Measurements from ENCODE around the gene PCDHGA1.

The PCDHGA1 gene

DNA sequence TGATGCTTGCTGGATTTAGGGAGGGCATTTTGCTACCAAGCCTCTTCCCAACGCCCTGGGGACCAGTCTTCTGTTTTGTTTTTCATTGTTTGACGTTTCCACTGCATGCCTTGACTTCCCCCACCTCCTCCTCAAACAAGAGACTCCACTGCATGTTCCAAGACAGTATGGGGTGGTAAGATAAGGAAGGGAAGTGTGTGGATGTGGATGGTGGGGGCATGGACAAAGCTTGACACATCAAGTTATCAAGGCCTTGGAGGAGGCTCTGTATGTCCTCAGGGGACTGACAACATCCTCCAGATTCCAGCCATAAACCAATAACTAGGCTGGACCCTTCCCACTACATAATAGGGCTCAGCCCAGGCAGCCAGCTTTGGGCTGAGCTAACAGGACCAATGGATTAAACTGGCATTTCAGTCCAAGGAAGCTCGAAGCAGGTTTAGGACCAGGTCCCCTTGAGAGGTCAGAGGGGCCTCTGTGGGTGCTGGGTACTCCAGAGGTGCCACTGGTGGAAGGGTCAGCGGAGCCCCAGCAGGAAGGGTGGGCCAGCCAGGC lies 181.5 kb downstream of the PCDHGA1 start:
- no peak for DNase-seq

DNA sequence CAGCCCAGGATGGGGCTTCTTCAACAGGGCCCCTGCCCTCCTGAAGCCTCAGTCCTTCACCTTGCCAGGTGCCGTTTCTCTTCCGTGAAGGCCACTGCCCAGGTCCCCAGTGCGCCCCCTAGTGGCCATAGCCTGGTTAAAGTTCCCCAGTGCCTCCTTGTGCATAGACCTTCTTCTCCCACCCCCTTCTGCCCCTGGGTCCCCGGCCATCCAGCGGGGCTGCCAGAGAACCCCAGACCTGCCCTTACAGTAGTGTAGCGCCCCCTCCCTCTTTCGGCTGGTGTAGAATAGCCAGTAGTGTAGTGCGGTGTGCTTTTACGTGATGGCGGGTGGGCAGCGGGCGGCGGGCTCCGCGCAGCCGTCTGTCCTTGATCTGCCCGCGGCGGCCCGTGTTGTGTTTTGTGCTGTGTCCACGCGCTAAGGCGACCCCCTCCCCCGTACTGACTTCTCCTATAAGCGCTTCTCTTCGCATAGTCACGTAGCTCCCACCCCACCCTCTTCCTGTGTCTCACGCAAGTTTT lies 182.1 kb downstream of the PCDHGA1 start:
- DNase-seq, result peak in 42 of 51 donors; percentile 22 to 80 (median 63)

- peak in 17 of 51 donors; percentile 22 to 81 (median 48) for DNase-seq
Observed at GRCh38 chr5:141512911-141513626, 182.8 kb downstream of the PCDHGA1 start.

GRCh38 chr5:141513627-141514329 lies 183.5 kb downstream of the PCDHGA1 start:
- DNase-seq, result peak in 41 of 51 donors; percentile 40 to 93 (median 79)

GRCh38 chr5:141514330-141515133 lies 184.2 kb downstream of the PCDHGA1 start:
- DNase-seq, result peak in 1 of 51 donors; percentile 58

DNA sequence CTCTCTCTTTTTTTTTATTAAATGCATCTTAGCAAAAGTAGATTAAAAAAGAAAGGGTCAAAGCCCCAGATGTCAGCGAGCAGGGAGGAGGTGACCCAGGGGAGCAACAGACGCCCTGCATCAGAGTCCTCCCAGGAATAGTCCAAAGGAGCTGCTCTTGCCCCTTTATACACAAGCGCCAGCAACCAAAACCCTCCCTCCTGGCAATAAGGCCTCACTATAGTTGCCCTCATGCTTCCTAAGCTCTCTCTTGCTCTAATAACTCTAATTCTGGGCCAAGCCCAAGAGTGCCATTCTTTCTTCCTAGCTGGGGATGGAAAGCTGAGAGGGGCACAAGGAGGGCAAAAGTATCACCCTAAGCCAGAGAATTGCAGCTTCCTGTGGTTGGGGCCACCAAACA lies 184.8 kb downstream of the PCDHGA1 start:
- DNase-seq, result no peak

- DNase-seq, result no peak
Observed at GRCh38 chr5:141515946-141516671, 185.8 kb downstream of the PCDHGA1 start.

DNA sequence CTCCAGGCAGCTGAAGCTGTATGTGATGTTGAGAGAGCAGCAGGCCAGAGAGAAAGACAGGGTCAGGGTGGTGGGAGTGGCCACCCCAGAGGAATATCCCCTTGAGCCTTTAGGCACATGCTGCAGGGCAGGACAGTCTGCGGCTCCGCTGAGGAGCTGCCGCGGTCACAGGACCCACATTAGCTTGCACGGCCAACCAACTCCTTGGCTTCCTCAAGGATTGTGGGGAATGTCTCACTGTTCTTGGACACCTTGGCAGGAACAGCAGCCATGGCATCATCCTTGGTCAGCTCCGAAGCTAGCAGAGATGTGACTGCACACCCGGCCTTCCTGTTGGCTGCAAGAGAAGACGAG lies 186.3 kb downstream of the PCDHGA1 start:
- DNase-seq, result peak in 3 of 51 donors; percentile 12 to 37 (median 22)

GRCh38 chr5:141517312-141517711 lies 187.0 kb downstream of the PCDHGA1 start:
- DNase-seq, result no peak

GRCh38 chr5:141517880-141518617 lies 187.7 kb downstream of the PCDHGA1 start:
- no peak for DNase-seq

- DNase-seq, result no peak
Observed at GRCh38 chr5:141518618-141519015, 188.3 kb downstream of the PCDHGA1 start.

DNA sequence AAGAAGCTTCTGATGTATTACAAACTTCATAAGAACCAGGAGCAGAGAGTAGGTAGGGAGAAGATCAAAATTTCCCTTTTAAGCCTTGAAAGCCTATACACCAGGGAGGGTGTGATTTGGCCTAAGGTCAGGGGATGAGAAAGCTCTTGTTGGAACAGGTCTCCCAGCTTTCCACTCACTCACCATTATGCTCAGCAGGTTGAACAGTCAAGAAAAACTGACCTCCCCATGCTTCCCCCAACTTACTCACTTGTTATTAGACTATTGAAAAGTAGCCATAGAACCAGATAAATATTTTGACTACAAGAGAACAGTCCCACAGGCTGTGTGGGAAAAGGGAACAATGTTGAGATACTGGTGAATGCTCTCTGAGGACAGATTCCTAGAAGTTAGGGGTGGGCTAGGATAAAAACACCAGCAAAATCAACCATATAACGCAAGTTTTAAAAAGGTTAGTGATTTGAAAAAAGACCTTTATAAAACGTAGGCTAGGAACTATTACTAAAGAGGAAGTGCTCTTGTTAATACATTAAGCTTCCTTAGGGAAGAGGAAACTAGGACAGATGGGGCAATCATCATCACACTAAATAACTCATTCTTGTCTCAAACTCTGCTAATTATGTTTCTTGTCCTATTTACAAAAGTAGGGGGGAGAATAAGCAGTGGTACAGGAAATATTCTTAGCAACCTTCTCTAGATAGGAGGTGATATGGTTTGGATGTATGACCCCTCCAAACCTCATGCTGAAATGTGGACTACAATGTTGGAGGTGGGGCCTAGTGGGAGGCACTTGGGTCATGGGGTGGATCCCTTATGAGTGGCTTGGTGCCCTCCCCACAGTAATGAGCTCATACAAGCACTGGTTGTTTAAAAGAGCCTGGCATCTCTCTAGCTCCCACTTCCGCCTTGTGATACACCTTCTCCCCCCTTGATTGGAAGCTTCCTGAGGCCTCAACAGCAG lies 189.6 kb downstream of the PCDHGA1 start:
- DNase-seq, result no peak

DNA sequence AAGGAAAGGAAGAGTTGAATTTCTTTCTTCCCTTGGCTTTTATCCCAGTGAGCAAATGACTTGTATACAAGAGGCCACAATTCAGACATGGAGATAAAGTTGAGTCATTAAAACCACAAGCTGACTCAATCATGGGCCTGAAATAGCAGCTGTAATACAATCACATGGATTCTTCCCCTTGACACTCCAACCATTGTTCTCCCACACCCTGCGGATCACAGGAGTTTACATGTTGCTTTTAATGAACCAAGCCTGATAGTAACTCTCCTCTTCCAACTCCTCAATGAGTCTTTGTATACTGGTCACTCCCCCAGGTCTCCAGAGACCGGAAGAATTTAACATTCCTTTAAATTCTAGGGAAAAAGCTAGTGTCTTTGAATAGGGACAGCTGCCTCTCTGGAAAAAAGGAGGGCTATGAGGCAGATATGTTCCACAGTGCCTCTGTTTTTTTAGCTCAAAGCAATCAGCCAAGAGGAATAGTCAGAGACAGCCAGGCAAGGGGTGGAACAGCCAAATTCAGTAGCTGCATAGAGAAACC lies 191.0 kb downstream of the PCDHGA1 start:
- DNase-seq, result peak in 19 of 51 donors; percentile 9 to 85 (median 40)

GRCh38 chr5:141522301-141522700 lies 192.0 kb downstream of the PCDHGA1 start:
- no peak for DNase-seq

- DNase-seq, result no peak
Observed at GRCh38 chr5:141523991-141524390, 193.7 kb downstream of the PCDHGA1 start.

DNA sequence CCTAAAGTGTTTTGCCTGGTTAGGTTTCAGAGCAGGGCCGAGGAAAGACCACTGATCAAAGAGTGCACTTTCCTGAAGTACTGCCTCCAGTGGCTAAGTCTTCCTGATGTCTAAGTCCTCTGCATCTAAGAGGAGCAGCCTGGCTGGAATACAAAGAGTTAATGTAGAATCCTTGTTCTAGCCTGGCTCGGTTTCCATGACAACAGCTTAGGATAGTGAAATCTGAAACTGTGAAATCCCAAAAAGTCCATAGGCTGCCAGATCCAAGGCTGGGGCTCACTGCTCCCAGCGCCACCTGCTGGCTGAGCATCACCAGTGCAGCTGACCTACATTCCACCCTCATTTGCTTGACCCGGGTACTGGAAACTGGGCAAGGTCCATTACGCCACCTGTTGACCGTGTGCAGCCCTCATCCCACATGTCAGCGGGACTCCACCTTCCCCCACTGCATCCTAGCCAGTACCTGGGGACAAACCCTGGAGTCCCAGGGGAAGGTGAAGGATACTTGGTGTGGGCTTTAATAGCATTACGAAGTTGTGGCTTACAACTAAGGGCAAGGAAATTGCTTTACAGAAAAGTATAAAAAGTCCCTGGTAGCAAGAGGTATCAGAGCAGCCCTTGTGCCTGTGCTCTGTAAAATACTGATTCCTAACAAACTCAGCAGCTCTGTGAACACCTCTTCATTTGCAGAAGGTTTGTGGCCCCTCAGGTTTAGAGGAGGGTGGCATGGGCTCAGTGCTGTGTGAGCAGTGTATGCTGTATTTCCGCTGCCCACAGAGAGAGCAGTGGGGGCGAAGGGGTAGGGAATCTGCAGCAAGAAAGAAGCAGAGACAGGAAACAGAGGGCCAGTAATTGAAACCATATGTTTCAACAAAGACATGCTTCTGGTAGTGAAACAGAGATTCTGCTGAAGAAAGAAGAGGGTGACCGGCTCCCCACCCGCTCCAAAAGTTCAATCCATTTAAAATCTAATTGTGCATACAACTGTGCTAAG lies 194.6 kb downstream of the PCDHGA1 start:
- DNase-seq, result peak in 48 of 51 donors; percentile 20 to 89 (median 76)

DNA sequence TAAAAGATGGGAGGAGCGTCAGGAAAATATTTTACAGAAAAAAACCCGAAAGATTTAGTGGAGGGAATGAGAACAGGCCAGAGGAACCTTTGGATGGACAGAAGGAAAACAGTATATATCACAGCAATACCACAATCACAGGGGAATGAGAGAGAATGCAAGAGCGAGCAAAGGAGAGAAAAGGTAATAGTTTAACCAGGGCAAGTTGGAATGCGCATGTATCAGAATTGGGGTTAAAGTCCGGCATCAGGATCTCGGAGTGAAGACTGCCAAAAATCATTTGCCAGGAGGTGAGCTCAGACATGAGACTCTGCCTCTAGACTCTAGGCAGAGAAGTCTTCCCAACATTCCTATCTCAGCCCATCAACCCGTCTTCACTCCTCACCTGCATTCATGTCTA lies 195.3 kb downstream of the PCDHGA1 start:
- DNase-seq, result no peak
